GM19463 (cell line): ENCODE results near the gene CHCHD4.

Source experiments
- ATAC-seq: cut with Tn5 transposase; IDR thresholded peaks from one replicate; pipeline ENCODE4 v1.9.1; 2021; ENCODE audit warnings: mild to moderate bottlenecking, moderate library complexity; ENCODE audit not compliant: unreplicated experiment

CHCHD4 gene

GRCh38 chr3:14063152-14063551 lies 61.5 kb downstream of the CHCHD4 start:
- no peak for ATAC-seq
